Thyroid gland (tissue), 4 donors: ENCODE data around the gene GSN. TPM values are rescaled to one million over a fixed set of nuclear protein-coding genes. Genes with fewer than 3 reads are reported as not detected.

Experiments
- DNase-seq, 2 donors: peaks; one replicate each; pipeline ENCODE4 v3.0.0-alpha.2; 2019
- H3K27ac ChIP-seq, 3 donors: fragments of 200-600 bp; sonication (generic); 1 replicate in 2 of 3; 2 replicates in 1 of 3; pipeline ENCODE4 v1.5.1; 2016 to 2019; ENCODE audit warnings: mild to moderate bottlenecking in 1 of 3, moderate library complexity in 1 of 3
- H3K27me3 ChIP-seq: fragments of 200-600 bp; sonication (generic); one replicate; pipeline ENCODE4 v1.5.1; 2019
- H3K36me3 ChIP-seq, 2 donors: fragments of 200-600 bp; sonication (generic); one replicate each; pipeline ENCODE4 v1.5.1; 2016 to 2019
- H3K4me1 ChIP-seq, 2 donors: fragments of 200-600 bp; sonication (generic); one replicate each; pipeline ENCODE4 v1.5.1; 2017 to 2019
- H3K4me3 ChIP-seq, 3 donors: fragments of 200-600 bp; sonication (generic); replicated peaks in 1 of 3; 1 replicate in 2 of 3; 2 replicates in 1 of 3; pipeline ENCODE4 v1.5.1; 2016; ENCODE audit warnings: mild to moderate bottlenecking in 1 of 3
- H3K9me3 ChIP-seq: fragments of 200-600 bp; sonication (generic); one replicate; pipeline ENCODE4 v1.5.1; 2017
- CTCF ChIP-seq, 6 experiments: fragments of 200-600 bp in 3 of 6; fragments of 450-650 bp in 3 of 6; sonication (generic) in 3 of 6; IDR thresholded peaks; one replicate each; pipeline ENCODE4 v1.5.1; 2016 to 2019; ENCODE audit warnings: antibody characterized with exemption in 6 of 6, mild to moderate bottlenecking in 2 of 6, inconsistent platforms in 1 of 6, moderate library complexity in 1 of 6
- POLR2A ChIP-seq, 2 donors: fragments of 450-650 bp; IDR thresholded peaks; one replicate each; pipeline ENCODE4 v1.6.1; 2017; ENCODE audit warnings: antibody characterized with exemption in 2 of 2, mild to moderate bottlenecking in 2 of 2, moderate library complexity in 1 of 2
- WGBS, 2 donors: methylation state at CpG; one replicate each; pipeline ENCODE4 v1.1.5; 2017; 5-methylcytosine and 5-hydroxymethylcytosine counted together
- intact Hi-C: fragments of 100-400 bp; cut with DNase I; formaldehyde crosslinking; loops from one replicate; pipeline ENCODE4 v1.15.1; 2023
- total RNA-seq, 4 donors: library from RNA; depleted of rRNA; stranded (reverse); fragments of >200 nt; gene quantifications; one replicate each; pipeline ENCODE4 v1.2.3, GENCODE V29; 2016

The GSN gene
- total RNA-seq, 4 donors from 2014 or later, result 1,151 to 1,624 (median 1,443) TPM

GRCh38 chr9:121221664-121222055 is 46.3 kb upstream of the GSN start:
- no peaks in the 10 kb centered on the region for H3K9me3 ChIP-seq
- no peak for TF ChIP-seq POLR2A (IDR thresholded peaks at IDR 0.05)
- no peak for TF ChIP-seq CTCF (IDR thresholded peaks at IDR 0.05)
- no peak overlapping the region for H3K4me3 ChIP-seq
- no peaks in the 10 kb centered on the region for H3K4me1 ChIP-seq
- WGBS, 2 donors, result 95% methylated on average over 2 of the region's 2 CpGs
- no peak for DNase-seq
- H3K27ac ChIP-seq, result no peak overlapping the region
- no peaks in the 10 kb centered on the region for H3K27me3 ChIP-seq
- no peaks in the 10 kb centered on the region for H3K36me3 ChIP-seq
- intact Hi-C loops, result no loop called here

- H3K4me1 ChIP-seq, result no peaks in the 10 kb centered on the region
- 61 to 65% methylated on average over 12 of the region's 12 CpGs for WGBS, 2 donors
- no peaks in the 10 kb centered on the region for H3K9me3 ChIP-seq
- no peaks in the 10 kb centered on the region for H3K27me3 ChIP-seq
- H3K27ac ChIP-seq, result no peak overlapping the region
- TF ChIP-seq POLR2A (IDR thresholded peaks at IDR 0.05), result no peak
- TF ChIP-seq CTCF (IDR thresholded peaks at IDR 0.05), result peak; percentile 42 to 66 (median 56)
- intact Hi-C loops, result no loop called here
- DNase-seq, result no peak
- no peaks in the 10 kb centered on the region for H3K36me3 ChIP-seq
- no peak overlapping the region for H3K4me3 ChIP-seq
Measured at GRCh38 chr9:121222524-121223171, 45.3 kb upstream of the GSN start.

- no peak for DNase-seq
- intact Hi-C loops, result no loop called here
- no peak for TF ChIP-seq POLR2A (IDR thresholded peaks at IDR 0.05)
- no peak for TF ChIP-seq CTCF (IDR thresholded peaks at IDR 0.05)
- no peak overlapping the region for H3K4me3 ChIP-seq
- H3K27ac ChIP-seq, result no peak overlapping the region
- no peaks in the 10 kb centered on the region for H3K36me3 ChIP-seq
- WGBS, 2 donors, result 81 to 82% methylated on average over 5 of the region's 5 CpGs
- H3K27me3 ChIP-seq, result no peaks in the 10 kb centered on the region
- no peaks in the 10 kb centered on the region for H3K4me1 ChIP-seq
- H3K9me3 ChIP-seq, result no peaks in the 10 kb centered on the region
Measured at GRCh38 chr9:121225240-121225639, 42.7 kb upstream of the GSN start.

GRCh38 chr9:121226175-121226574 is 41.8 kb upstream of the GSN start:
- Histone ChIP-seq H3K4me3 (no peak overlapping the region), H3K36me3 (no peaks in the 10 kb centered on the region), H3K9me3 (no peaks in the 10 kb centered on the region), H3K27ac (no peak overlapping the region), H3K4me1 (no peaks in the 10 kb centered on the region), H3K27me3 (no peaks in the 10 kb centered on the region)
- intact Hi-C loops, result no loop called here
- DNase-seq, result no peak
- WGBS, 2 donors, result 75 to 84% methylated on average over 2 of the region's 2 CpGs
- TF ChIP-seq POLR2A (IDR thresholded peaks at IDR 0.05) (no peak), CTCF (IDR thresholded peaks at IDR 0.05) (no peak)

- Histone ChIP-seq H3K9me3 (no peaks in the 10 kb centered on the region), H3K36me3 (no peaks in the 10 kb centered on the region), H3K27ac (no peak overlapping the region), H3K4me3 (no peak overlapping the region), H3K27me3 (no peaks in the 10 kb centered on the region), H3K4me1 (no peaks in the 10 kb centered on the region)
- 80 to 82% methylated on average over 4 of the region's 4 CpGs for WGBS, 2 donors
- intact Hi-C loops, result no loop called here
- no peak for DNase-seq
- no peak for TF ChIP-seq CTCF (IDR thresholded peaks at IDR 0.05)
- no peak for TF ChIP-seq POLR2A (IDR thresholded peaks at IDR 0.05)
Measured at GRCh38 chr9:121227862-121228261, 40.1 kb upstream of the GSN start.
